Activated CD4-positive, alpha-beta T cell treated with anti-CD3 and anti-CD28 coated beads, Interleukin-2, Interleukin-4, amounts not matched to agents 100 ng/mL and 50 ng/mL, durations not matched to agents 16 hours and 8 hours (primary cell): ENCODE measurements around the gene SBK2.

Experiments used
- DNase-seq: peaks from one replicate; pipeline ENCODE4 v3.0.0-alpha.2; 2020; ENCODE audit warnings: low spot score

SBK2 gene

DNA sequence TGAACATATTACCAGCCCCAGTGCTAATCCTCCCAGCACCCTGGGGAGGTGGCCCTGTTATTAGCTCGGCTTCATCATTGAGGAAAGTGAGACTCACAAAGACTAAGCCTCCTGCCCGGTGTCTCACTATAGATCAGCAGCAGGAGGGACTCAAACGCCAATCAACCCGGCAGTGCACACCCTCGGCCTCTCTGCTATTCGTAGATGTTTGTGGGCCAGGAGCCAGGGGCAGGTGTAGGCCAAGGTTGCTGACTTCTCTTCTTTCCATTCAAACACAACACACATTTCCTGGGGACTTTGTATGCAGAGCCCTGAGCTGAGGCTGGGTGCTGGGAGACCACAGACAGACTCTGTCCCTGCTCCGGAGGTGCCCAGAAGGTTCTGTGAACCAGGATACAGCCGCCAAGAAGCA is 17.8 kb upstream of the SBK2 start:
- no peak for DNase-seq

DNA sequence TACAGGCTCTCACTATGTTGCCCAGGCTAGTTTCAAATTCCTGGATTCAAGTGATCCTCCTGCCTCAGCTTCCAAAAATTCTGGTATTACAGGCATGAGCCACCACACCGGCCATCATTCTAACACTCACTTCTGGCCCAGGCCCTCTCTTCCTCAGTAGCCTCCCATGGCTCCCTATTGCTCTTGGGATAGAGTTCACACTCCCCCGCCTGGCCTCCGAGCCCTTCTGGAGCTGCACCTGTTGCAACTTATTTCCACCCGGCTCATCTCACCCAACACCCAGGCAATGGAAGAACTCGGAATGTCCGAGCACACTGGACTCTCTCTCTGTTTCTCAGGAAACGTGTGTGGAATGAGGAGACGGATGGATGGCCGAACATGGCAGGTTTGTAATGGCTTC is 17.4 kb upstream of the SBK2 start:
- DNase-seq = no peak

DNA sequence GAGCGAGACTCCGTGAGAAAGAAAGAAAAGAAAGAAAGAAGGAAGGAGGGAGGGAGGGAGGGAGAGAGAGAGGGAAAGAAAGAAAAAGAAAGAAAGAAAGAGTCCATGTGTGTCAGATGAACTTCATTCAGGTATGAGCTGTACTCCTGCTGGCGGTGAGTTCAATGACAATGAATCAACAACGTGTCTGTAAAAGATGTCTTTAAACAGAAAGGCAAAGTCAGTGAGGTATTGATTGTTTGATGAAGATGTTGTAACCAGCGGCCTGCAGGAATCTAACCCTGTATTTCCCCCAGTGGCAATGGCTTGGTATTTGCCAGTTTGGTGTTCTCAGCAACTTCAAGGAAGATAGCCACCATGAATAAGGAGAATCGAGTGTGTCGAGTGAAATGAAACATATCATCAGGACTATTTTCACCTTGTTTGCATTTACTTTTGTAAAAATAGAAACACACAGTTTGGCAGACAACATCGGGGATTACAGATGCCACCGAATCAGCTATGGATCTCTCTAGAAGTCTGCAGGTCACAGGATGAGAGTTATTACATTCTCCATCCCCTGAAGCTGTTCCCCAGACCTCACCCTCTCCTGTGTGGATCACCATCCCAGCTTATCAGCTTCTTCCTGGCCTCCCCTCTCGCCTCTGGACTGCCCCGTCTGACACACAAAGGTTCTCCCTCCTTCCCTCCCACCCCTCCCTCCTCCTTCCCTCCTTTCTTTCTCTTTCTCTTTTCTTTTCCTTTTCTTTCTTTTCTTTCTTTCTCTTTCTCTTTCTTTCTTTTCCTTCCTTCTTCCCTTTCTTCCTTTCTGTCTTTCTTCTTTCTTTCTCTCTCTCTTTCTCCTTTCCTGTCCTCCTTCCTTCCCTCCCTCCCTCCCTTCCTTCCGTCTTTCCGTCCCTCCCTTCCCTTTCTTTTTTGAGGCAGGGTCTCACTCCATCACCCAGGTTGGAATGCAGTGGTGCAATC is 16.6 kb upstream of the SBK2 start:
- no peak for DNase-seq

DNA sequence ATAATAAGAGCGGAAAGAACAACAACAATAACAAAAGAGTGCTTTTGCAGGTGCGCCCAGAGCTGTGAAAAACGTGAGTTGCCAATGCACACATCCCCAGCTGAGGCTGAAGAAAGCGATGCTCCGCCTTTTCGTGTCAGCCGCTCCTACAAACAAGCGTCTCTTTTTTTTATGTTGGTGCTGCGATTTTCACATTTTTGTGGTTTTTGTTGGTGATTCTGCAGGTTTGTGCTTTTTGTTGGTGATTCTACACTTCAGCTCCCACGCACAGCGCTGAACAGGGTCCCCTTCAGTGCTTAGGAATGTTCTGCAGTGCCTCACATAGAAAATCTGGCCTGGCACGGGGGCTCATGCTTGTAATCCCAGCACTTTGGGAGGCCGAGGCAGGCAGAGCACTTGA is 15.7 kb upstream of the SBK2 start:
- DNase-seq = no peak

DNA sequence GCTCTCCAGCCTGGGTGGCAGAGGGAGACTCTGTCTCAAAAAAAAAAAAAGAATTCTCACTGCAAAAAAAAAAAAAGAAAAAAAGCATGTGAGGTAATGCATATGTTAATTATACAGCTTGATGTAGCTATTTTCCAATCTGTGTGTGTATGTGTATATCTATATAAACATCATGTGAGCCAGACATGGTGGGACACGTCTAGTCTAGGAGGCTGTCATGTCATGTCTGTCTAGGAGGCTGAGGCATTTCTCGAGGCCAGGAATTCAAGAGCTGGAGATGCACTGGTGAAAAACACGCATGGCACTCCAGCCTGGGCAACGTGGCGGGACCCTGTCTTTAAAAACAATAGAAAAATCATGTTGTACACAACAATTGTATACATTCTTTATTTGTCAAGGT is 15.3 kb upstream of the SBK2 start:
- DNase-seq = no peak

DNA sequence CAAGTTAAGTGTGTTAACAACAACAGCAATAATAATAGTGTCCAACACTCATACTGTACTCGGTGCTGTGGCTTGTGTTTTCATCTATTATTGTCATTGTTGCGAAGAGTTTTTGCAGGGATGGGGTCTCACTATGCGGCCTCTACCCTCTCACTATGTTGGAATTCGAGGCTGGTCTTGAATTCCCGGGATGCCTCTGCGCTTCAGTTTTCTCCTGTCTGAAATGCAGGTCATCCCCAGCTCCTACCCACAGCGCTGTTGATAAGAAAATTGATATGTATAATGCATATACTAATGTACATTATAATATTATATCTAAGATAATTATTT is 13.4 kb upstream of the SBK2 start:
- DNase-seq = no peak

DNA sequence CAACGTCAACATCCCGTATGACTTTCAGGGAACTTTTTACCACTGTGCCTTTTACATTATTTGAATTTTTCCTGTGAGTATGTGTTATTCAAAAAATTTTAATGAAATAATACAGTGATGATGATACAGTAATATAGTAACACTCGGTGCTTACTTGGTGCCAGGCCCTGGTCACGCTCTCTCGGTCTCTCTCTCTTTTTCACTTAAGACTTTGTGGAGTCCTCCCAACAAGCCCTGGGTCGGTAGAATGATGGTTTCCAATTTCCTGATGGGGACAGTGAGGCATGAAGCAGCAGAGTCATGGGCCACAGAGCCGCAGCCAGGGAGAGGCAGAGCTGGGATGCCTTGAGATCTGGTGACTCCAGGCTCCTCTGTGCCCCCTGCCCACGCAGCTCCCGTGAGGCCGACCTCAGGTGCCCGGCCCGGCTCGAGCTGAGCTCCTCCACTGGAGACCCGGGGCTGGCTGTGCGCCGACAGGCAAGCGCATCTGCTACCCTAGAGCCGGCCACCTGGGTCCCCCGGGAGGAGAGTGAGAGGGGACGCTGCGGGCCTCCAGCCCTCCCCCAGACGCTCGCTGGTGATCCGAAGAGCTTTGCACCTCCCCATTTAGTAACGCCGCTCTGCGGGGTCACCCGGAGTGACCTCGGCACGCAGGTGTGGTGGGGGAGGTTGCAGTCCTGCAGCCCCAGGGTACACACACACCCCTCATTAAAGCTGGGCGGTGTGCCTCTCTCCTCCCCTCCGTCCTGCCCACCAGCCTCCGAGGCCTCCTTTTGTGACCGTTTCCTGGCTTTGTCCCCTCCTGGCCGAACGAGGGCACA is 12.8 kb upstream of the SBK2 start:
- DNase-seq = no peak

DNA sequence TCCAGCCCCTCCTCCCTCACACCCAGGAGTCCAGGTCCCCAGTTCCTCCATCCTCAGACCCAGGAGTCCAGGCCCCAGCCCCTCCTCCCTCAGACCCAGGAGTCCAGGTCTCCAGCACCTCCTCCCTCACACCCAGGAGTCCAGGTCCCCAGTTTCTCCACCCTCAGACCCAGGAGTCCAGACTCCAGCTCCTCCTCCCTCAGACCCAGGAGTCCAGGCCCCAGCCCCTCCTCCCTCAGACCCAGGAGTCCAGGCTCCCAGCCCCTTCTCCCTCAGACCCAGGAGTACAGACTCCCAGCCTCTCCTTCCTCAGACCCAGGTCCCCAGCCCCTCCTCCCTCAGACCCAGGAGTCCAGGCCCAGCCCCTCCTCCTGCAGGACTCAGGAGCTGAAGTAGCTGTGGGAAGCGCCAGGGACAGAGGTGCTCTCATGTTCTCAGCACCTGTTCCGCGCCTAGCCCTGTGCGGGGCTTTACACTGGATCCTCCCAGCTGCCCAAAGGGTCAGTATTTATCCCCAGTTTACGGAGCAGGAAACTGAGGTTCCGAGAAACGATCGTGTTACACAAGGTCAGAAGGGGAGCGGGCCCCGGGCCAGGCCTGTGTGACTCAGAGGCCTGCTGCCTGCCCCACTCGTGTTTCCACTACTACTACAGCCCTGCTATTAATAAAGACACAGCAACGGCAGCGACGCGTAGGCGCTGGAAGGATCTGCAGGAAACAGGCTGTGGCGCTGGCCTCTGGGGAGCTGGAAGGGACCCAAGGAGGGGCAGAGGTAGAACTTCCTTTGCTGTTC is 10.1 kb upstream of the SBK2 start:
- no peak for DNase-seq

DNA sequence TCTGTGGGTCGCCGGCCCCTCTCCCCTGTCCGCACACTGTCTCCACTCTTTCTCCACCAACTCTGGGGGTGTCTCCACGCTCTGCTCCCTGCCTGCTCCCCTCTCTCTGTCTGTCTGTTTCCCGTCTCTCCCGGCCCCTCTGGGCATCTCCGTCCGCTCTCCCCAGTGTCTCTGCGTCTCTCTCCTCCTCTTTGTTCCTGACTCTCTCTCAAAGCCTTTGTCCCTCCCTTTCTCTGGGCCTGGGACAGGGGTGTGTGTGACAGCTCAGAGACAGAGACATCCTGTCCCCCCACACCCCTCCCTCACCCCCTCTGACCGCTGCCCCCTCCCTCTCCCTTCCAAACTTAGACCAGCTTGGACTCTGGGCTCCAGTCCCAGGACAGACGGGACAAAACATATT is 9.1 kb upstream of the SBK2 start:
- no peak for DNase-seq

DNA sequence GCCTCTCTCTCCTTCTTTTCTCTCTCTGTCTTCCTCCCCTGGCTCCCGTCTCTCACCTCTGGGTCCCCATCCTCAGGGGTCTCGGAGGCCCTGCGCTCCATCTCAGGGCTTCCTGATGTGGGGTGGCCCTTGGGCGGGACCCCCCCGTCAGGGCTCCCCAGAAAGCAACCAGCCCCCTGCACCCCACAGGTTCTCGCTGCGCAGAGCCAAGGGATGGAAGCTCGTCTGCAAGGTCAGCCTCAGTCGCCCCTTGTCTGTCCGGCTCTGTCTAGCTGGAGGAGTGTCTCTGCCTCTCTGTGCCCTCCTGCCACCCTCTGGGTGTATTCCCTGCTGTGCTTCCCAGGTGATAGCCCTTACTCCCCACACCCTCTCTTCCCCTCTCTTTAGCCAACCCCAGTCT is 8.5 kb upstream of the SBK2 start, which contains the start of gene SBK3:
SBK3 (minus strand) TSS at position 101 of the 400 bp plus-strand sequence; CDS start at position 101, 0 bp downstream.
- no peak for DNase-seq

DNA sequence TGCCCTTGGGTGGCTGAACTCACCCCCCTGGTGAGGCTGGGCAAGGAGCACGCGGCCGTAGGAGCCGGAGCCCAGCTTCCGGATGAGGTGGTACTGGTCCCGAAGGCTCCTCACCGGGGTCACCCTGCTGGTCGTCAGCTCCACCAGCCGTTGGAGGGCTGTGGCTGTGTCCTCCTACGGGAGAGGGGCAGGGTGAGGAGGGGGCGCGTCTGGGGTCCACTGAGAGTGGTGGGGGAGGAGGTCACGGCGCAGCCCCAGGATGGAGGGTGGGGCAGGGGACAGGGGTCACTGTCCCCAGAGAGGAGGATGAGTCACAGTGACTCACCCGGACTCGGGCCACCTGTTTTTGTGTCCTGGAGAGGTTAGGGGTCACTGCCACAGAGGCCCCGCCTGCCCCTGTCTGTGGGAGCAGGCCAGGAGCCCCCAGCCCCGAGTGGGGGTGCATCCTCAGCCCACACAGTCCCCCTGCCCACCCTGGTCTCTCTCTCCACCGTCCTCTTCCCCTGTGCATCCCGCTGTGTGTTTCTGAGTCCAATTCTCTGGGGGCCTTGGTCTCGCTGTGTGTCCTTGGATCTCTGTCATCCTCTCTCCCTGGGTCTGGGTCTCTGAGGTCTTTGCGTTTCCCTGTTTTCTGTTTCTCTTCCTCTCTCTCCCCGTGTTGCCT is 8.0 kb upstream of the SBK2 start:
- DNase-seq = no peak

DNA sequence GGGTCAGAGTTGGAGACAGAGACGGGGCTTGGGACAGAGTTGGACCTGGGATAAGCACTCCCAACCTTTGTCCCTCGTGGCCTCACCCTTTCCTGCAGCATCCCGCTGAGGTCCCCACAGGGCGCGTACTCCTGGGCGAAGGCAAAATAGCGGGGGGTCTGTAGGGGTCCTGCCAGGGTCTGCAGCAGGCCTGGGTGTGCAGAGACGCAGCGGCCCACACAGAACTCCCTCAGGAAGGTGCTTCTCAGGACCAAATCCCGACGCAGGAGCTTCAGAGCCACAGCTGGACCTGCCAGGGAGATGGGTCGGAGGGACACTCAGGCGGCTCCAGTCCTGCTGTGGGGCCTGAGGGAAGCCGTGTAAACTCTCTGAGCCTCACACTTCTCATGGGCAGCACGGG is 7.1 kb upstream of the SBK2 start:
- no peak for DNase-seq

DNA sequence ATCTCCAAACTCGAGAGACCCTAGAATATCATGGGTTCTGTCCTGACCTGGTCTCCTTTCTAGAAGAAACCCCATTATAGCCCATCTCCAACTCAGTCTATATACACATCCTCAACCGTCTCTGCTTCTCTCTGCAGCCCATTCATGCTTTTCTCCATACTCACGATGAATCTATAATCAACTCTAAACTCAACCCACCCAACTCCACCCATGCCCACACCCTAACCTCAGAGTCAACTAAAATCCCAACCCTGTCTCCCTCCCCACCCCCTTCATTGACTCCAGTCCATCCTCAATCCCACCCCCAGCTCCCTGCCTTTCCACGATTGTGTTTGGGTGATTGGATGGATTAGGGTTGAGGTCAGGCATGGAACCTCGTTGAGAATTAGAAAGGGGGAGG is 6.6 kb upstream of the SBK2 start:
- no peak for DNase-seq

DNA sequence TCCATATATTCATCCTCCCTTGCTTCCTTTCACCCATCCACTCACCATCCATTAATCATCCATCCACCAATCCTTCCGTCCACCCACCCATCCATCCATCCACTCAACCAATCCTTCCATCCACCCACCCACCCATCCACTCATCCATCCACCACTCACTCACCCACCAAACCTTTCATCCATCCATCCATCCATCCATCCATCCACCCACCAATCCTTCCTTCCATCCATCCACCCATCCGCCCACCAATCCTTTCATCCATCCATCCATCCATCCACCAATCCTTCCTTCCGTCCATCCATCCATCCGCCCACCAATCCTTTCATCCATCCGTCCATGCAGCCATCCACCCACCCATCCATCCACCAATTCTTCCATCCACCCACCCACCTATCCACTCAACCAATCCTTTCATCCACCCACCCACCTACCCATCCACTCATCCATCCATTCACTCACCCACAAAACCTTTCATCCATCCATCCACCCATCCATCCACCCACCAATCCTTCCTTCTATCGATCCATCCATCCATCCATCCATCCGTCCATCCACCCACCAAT is 5.4 kb upstream of the SBK2 start:
- DNase-seq = no peak

DNA sequence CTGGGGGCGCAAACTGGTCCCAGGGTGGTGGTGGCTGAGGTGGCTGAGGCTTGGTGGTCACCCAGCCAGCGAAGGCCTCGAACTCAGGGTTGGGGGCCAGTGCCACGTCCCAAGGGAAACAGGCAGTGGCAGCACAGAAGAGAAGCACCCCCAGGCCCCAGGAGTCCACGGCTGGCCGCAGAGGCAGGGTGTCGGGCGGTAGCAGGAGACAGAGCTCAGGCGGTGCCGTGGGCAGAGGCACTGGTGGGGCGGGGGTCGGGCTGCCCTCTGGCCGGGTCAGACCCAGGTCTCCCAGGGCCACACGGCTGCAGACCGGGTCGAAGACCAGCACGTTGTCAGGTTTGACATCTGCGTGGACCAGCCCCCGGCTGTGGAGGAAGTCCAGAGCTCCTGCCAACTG is 4.2 kb upstream of the SBK2 start:
- DNase-seq = no peak

DNA sequence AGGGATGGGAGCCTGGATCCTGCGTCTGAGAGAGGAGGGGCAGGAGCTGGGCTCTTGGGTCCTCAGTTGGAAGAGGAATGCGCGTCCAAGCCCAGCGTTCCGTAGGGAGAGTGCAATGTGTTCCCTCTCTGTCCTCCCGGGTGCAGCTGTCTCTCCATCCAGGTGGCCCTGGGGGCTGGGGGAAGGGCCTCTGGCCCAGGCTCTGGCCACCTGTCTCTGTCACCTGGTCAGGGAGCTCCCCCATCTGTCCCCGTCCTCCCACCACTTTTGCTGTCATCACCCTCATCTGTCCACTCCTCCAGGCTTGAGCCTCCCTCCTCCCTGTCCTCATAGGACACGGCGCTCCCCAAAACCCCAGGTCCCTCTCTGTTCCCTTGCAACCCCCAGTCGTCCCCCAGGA is 3.7 kb upstream of the SBK2 start:
- no peak for DNase-seq

DNA sequence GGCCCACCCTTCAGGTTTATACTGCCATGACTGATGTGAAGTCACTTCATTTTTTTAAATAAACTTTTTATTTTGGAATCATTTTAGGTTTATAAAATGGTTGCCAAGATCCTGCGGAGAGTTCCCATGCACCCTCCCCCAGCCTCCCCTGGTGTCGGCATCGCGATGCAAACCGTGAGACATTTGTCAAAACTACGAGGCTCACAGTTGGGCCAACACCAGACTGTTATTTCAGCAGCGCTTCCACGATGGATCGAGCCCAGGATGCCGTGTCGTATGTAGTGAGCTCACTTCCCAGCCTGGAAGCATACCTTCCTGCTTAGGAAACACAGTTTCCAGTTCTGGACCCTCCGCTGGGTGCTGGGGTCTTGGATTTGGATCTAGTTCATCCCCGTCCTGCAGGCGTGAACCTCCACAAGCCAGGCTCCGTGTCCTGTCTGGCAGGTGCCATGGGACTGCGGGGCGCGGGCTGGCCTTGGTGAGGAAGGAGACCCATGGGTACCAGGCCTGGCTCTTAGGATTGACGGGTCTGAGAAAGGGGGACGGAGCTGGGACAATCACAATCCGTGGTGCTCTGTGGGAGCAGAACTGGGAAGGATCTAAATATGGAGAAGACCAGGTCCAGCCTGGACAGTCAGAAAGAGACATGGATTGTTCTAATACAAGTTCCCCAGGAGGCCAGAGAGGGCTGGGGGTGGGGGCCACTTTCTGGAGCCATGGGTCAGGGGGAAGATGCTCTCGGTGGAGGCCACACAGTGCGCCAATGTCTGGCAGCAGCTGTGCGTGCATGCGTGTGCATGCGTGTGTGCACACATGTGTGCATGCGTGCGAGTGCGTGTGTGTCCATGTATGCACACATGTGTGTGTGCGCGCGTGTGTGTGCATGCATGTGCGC is 2.4 kb upstream of the SBK2 start:
- DNase-seq = no peak

DNA sequence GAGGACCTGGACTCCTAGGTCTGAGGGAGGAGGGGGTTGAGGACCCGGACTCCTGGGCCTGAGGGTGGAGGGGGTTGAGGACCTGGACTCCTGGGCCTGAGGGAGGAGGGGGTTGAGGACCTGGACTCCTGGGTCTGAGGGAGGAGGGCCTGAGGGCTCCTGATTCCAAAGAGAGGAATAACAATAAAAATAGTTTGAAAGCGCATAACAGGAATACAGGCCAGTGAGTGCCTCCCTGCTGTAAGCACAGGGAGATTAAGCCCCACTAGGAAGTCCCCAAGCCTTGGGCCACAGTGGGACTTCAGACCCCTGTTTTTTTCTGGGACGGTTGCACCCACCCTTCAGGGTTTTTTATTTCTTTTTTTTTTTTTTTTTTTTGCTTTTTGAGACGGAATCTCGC is 1.2 kb upstream of the SBK2 start:
- DNase-seq = no peak

DNA sequence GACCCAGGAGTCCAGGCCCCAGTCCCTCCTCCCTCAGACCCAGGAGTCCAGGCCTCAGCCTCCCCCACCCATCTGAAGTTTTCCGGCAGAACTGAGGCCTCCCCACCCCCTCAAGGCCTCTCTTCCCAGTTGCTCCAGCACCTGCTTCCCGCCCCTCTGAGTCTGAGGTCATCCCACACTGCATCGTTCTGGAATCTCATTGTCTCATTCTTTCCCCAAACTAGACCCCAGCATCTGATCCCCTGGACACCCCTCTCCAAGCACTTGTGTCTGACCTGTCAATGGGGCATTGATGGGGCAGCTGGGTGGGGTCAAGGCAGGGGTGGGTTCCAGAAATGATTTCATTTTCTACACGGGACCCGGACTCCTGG is 793 bp upstream of the SBK2 start:
- no peak for DNase-seq

DNA sequence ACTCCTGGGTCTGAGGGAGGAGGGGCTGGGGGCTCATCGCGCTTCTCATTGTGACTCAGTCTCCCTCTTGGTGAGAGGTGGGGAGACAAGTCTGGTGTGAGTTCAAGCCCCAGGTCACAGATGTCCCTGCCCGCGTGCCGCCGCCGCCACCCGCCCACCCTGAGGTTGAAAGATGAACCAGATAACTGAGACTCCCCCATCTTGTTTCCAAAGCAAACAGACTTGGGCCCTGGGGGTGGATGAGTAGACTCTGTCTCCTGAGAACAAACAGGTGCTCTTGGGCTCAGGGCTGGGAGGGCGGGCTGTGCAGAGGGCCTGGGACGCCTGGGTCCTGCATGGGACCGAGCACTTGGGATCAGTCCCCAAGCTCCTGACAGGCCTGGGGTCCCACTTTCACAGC is 567 bp downstream of the SBK2 start:
- DNase-seq = no peak

DNA sequence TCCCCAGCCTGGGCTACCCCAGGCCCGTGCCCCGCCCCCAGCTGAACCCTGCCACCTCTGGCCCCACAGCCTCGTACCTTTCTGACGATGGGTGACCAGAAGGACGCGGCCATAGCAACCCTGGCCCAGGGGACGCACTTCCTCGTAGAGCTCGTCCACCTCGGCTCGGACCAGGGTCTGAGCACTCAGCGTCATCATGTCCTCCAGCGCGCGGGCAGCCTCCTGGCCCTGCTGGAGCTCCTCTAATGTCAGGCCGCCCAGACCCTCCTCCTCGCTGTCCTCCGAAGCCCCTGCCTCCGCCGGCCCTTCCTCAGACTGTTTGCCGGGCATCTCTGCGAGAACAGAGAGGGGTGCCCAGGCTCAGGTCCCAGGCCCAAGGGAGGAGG is 975 bp downstream of the SBK2 start:
- no peak for DNase-seq
